Tibial nerve (tissue), 4 donors: Measurements from ENCODE around the gene DCBLD2. TPM values are rescaled to one million over a fixed set of nuclear protein-coding genes. Genes with fewer than 3 reads are reported as not detected.

Experiments
- DNase-seq, 2 donors: peaks; one replicate each; pipeline ENCODE4 v3.0.0-alpha.2; 2019; ENCODE audit warnings: low spot score in 2 of 2
- H3K27ac ChIP-seq, 4 donors: fragments of 200-600 bp; sonication (generic) in 3 of 4; one replicate each; pipeline ENCODE4 v1.5.1; 2017 to 2019; ENCODE audit warnings: mild to moderate bottlenecking in 1 of 4
- H3K27me3 ChIP-seq, 2 donors: fragments of 200-600 bp; sonication (generic) in 1 of 2; one replicate each; pipeline versions ENCODE4 v1.5.1 to v1.6.0; 2017 to 2019
- H3K36me3 ChIP-seq, 3 donors: fragments of 200-600 bp; sonication (generic); one replicate each; pipeline ENCODE4 v1.5.1; 2018 to 2019
- H3K4me1 ChIP-seq, 4 donors: fragments of 200-600 bp; sonication (generic) in 3 of 4; one replicate each; pipeline ENCODE4 v1.5.1; 2017 to 2019
- H3K4me3 ChIP-seq, 4 donors: fragments of 200-600 bp; sonication (generic) in 3 of 4; one replicate each; pipeline ENCODE4 v1.5.1; 2017 to 2019; ENCODE audit warnings: mild to moderate bottlenecking in 1 of 4, moderate library complexity in 1 of 4
- H3K9me3 ChIP-seq, 4 donors: fragments of 200-600 bp; sonication (generic) in 3 of 4; one replicate each; pipeline ENCODE4 v1.5.1; 2017 to 2019
- CTCF ChIP-seq, 5 experiments: fragments of 200-600 bp in 3 of 5; fragments of 450-650 bp in 2 of 5; sonication (generic) in 3 of 5; IDR thresholded peaks; one replicate each; pipeline ENCODE4 v1.5.1; 2016 to 2019; ENCODE audit warnings: antibody characterized with exemption in 5 of 5, mild to moderate bottlenecking in 3 of 5, moderate library complexity in 2 of 5
- EP300 ChIP-seq, 2 donors: sonication (generic); formaldehyde crosslinking; IDR thresholded peaks; one replicate each; pipeline ENCODE4 v1.6.1; 2017; ENCODE audit warnings: antibody characterized with exemption in 2 of 2, mild to moderate bottlenecking in 1 of 2
- POLR2A ChIP-seq, 2 donors: fragments of 450-650 bp; IDR thresholded peaks; one replicate each; pipeline ENCODE4 v1.6.1; 2017; ENCODE audit warnings: antibody characterized with exemption in 2 of 2, mild to moderate bottlenecking in 2 of 2, moderate library complexity in 2 of 2
- WGBS, 2 donors: methylation state at CpG; one replicate each; pipeline ENCODE4 v1.1.5; 2018; 5-methylcytosine and 5-hydroxymethylcytosine counted together
- total RNA-seq, 4 donors: library from RNA; depleted of rRNA; stranded (reverse); fragments of >200 nt; gene quantifications; one replicate each; pipeline ENCODE4 v1.1.0, GENCODE V29; 2016

DCBLD2 gene
- total RNA-seq, 4 donors from 2014 or later: 37.8 to 51.9 (median 43.6) TPM

DNA sequence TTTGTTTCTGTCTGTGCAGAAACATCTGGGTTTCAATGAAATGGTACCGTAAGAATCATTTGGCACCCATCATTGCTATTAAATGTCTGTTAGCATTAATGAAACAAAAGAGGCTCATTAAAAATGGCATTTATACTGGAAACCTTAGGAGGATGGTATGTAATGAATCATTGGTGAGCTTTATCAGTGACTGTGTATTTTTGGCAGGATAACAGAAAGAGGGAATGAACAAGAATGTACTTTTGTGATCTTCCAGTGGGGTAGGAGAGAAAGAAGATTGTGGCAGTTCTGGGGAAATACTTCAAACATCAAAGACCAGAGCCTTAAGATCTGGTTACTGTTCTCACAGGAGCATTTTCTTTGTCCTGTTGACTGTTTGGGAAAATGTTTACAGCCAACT, 4.7 kb upstream of the DCBLD2 start:
- Histone ChIP-seq H3K4me3 (no peak overlapping the region), H3K27ac (no peak overlapping the region)

GRCh38 chr3:98903705-98904481, 2.4 kb upstream of the DCBLD2 start:
- no peaks in the 10 kb centered on the region for H3K27me3 ChIP-seq

More for the DNA sequence above, 4.7 kb upstream of the DCBLD2 start:
- Histone ChIP-seq H3K4me1 (peaks cover 0 to 11% (median 4%) of the 10 kb centered on the region in 4 donors), H3K27me3 (no peaks in the 10 kb centered on the region), H3K36me3 (peaks cover 0 to 3% (median 0%) of the 10 kb centered on the region in 3 donors), H3K9me3 (peaks cover 0 to 25% (median 3%) of the 10 kb centered on the region in 4 donors)
- 64 to 67% methylated on average over 1 of the region's 1 CpG for WGBS, 2 donors
- no peak for TF ChIP-seq POLR2A (IDR thresholded peaks at IDR 0.05)
- no peak for DNase-seq

DNA sequence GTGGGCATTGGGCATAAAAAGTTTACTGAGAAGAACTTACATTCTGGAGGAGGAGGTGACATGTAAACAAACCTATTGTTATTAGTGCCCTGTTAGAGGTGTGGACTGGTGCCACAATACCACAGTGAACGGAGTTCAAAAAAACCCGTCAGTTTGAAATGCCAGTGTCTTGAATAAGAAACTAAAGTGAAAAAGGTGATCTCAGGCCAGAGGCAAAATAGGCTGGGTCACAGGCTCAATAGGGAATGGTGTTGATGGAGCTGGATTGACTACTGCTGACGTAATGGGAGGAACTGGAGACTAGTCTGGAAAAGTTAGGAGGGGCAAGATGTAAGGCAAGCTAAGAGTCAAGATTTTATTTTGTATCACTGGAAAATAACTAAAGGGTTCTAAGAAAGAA, 1.6 kb upstream of the DCBLD2 start:
- TF ChIP-seq EP300 (IDR thresholded peaks at IDR 0.05) (no peak), POLR2A (IDR thresholded peaks at IDR 0.05) (no peak), CTCF (IDR thresholded peaks at IDR 0.05) (no peak)
- peaks cover 0 to 4% (median 0%) of the 10 kb centered on the region in 4 donors for H3K9me3 ChIP-seq
- DNase-seq: no peak
- H3K4me1 ChIP-seq: peaks cover 0 to 36% (median 7%) of the 10 kb centered on the region in 4 donors
- H3K4me3 ChIP-seq: no peak overlapping the region
- H3K36me3 ChIP-seq: peaks cover 0 to 3% (median 0%) of the 10 kb centered on the region in 3 donors
- no peak overlapping the region for H3K27ac ChIP-seq
- WGBS, 2 donors: 64 to 77% methylated on average over 3 of the region's 3 CpGs
- no peaks in the 10 kb centered on the region for H3K27me3 ChIP-seq

More at GRCh38 chr3:98903705-98904481, 2.4 kb upstream of the DCBLD2 start:
- H3K9me3 ChIP-seq: peaks cover 0 to 5% (median 0%) of the 10 kb centered on the region in 4 donors
- H3K27ac ChIP-seq: no peak overlapping the region
- no peak overlapping the region for H3K4me3 ChIP-seq
- H3K4me1 ChIP-seq: peaks cover 0 to 29% (median 7%) of the 10 kb centered on the region in 4 donors
- no peak for DNase-seq
- peaks cover 0 to 3% (median 0%) of the 10 kb centered on the region in 3 donors for H3K36me3 ChIP-seq
- TF ChIP-seq CTCF (IDR thresholded peaks at IDR 0.05) (no peak), EP300 (IDR thresholded peaks at IDR 0.05) (no peak), POLR2A (IDR thresholded peaks at IDR 0.05) (no peak)
- WGBS, 2 donors: 91 to 95% methylated on average over 11 of the region's 11 CpGs

- no peaks in the 10 kb centered on the region for H3K36me3 ChIP-seq
- no peaks in the 10 kb centered on the region for H3K9me3 ChIP-seq
- H3K4me1 ChIP-seq: peaks cover 0 to 43% (median 7%) of the 10 kb centered on the region in 4 donors
- TF ChIP-seq CTCF (IDR thresholded peaks at IDR 0.05): no peak
- TF ChIP-seq POLR2A (IDR thresholded peaks at IDR 0.05): no peak
- no peak for TF ChIP-seq EP300 (IDR thresholded peaks at IDR 0.05)
- H3K4me3 ChIP-seq: peak overlapping the region; percentile 49 to 100 (median 92)
- peak overlapping the region; percentile 32 to 98 (median 84) for H3K27ac ChIP-seq
- no peaks in the 10 kb centered on the region for H3K27me3 ChIP-seq
- 17 to 20% methylated on average over 4 of the region's 4 CpGs for WGBS, 2 donors
- DNase-seq: no peak
These were observed 851 bp upstream of the DCBLD2 start for GRCh38 chr3:98902351-98902740.

DNA sequence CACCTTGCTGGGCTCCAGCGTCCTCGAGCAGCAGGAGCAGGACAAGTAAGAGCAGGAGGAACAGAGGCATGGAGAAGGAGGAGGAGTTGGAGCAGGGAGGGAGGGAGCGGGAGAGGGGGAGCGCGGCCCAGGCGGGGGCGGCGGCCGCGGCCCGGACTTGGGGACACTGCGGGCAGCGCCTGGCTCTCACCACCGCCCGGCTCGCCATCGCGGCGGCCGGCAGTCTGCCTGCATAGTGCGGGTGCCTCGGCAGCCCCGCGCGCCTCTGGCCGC, 440 bp downstream of the DCBLD2 start:
- H3K4me1 ChIP-seq: peaks cover 0 to 49% (median 7%) of the 10 kb centered on the region in 4 donors
- 0 to 1% methylated on average over 18 to 22 of the region's 26 CpGs for WGBS, 2 donors
- H3K4me3 ChIP-seq: peak overlapping the region; percentile 90 to 100 (median 94)
- H3K27ac ChIP-seq: peak overlapping the region; percentile 80 to 98 (median 94)
- H3K36me3 ChIP-seq: no peaks in the 10 kb centered on the region
- peak; percentile 29 to 32 for DNase-seq
- no peaks in the 10 kb centered on the region for H3K9me3 ChIP-seq
- TF ChIP-seq CTCF (IDR thresholded peaks at IDR 0.05): no peak
- TF ChIP-seq POLR2A (IDR thresholded peaks at IDR 0.05): no peak
- no peak for TF ChIP-seq EP300 (IDR thresholded peaks at IDR 0.05)
- no peaks in the 10 kb centered on the region for H3K27me3 ChIP-seq
